Right lobe of liver (tissue), 6 donors: ENCODE measurements around the gene CCDC174. TPM values are rescaled to one million over a fixed set of nuclear protein-coding genes. Genes with fewer than 3 reads are reported as not detected.

Experiments
- ATAC-seq, 4 donors: fragments of 200-7000 bp; cut with Tn5 transposase; one replicate each; pipeline ENCODE4 v1.9.1; 2020; ENCODE audit warnings: mild to moderate bottlenecking in 4 of 4, moderate library complexity in 4 of 4
- DNase-seq, 3 donors: peaks; one replicate each; pipeline ENCODE4 v3.0.0-alpha.2; 2020
- H3K27ac ChIP-seq, 3 donors: fragments of 200-600 bp; one replicate each; pipeline ENCODE4 v1.8.0; 2022
- H3K27me3 ChIP-seq, 2 donors: fragments of 200-600 bp; one replicate each; pipeline ENCODE4 v1.8.0; 2022
- H3K36me3 ChIP-seq, 4 donors: fragments of 200-600 bp; sonication (generic) in 1 of 4; one replicate each; pipeline versions ENCODE4 v1.5.1 to v1.8.0; 2017 to 2022; ENCODE audit warnings: control low read depth in 1 of 4
- H3K4me1 ChIP-seq, 4 donors: fragments of 200-600 bp; sonication (generic) in 1 of 4; one replicate each; pipeline versions ENCODE4 v1.5.1 to v1.8.0; 2017 to 2022; ENCODE audit warnings: control low read depth in 1 of 4
- H3K4me3 ChIP-seq, 3 donors: fragments of 200-600 bp; one replicate each; pipeline ENCODE4 v1.8.0; 2022
- H3K9me3 ChIP-seq, 4 donors: fragments of 200-600 bp; sonication (generic) in 1 of 4; one replicate each; pipeline versions ENCODE4 v1.5.1 to v1.8.0; 2017 to 2022; ENCODE audit warnings: control low read depth in 1 of 4
- CTCF ChIP-seq, 4 donors: fragments of 200-600 bp in 3 of 4; fragments of 450-650 bp in 1 of 4; IDR thresholded peaks; one replicate each; pipeline versions ENCODE4 v1.5.1 to v1.8.0; 2016 to 2022; ENCODE audit warnings: antibody characterized with exemption in 4 of 4, mild to moderate bottlenecking in 2 of 4
- POLR2A ChIP-seq: fragments of 450-650 bp; IDR thresholded peaks from one replicate; pipeline ENCODE4 v1.6.1; 2017; ENCODE audit warnings: antibody characterized with exemption, mild to moderate bottlenecking
- WGBS: methylation state at CpG from one replicate; pipeline ENCODE4 v1.1.6; 2018; ENCODE audit warnings: low coverage, low lambda C conversion rate; ENCODE audit not compliant: insufficient coverage; ENCODE audit errors: missing lambda C conversion rate; 5-methylcytosine and 5-hydroxymethylcytosine counted together
- intact Hi-C, 2 donors: fragments of 100-400 bp; cut with DNase I; formaldehyde crosslinking; loops; one replicate each; pipeline versions ENCODE4 v1.11.2 to v1.14.1; 2022
- total RNA-seq, 6 experiments: library from RNA; depleted of rRNA in 2 of 6; stranded (reverse); fragments of >200 nt in 2 of 6; fragmentation: NEBNext Ultra II Directional in 3 of 6; extraction: Animal tissue kit (Norgen Biotek cat#: 25700) in 3 of 6; gene quantifications; one replicate each; pipeline versions ENCODE4 v1.1.0 to v1.2.4, GENCODE V29; 2016 to 2023
- donor health status: DM: no; HTN: yes; CAD: no.
- donor health status: DM: no; HTN: no; CAD: no.
- donor health status: DM: no; HTN: no; CAD: no.
- donor health status: DM: no; HTN: yes; CAD: no.
- donor health status: DM: no; HTN: yes; CAD: no.

Gene CCDC174
- total RNA-seq, 6 experiments from 2014 or later, result 7.5 to 11.7 (median 10.6) TPM

GRCh38 chr3:14703128-14703750 lies 51.7 kb downstream of the CCDC174 start:
- no peak for TF ChIP-seq CTCF (IDR thresholded peaks at IDR 0.05)
- no peak for TF ChIP-seq POLR2A
- ATAC-seq (no peak), DNase-seq (no peak)
- Histone ChIP-seq H3K36me3 (no peaks in the 10 kb centered on the region), H3K4me1 (peaks cover 0 to 4% (median 0%) of the 10 kb centered on the region in 4 donors), H3K27me3 (no peaks in the 10 kb centered on the region), H3K9me3 (no peaks in the 10 kb centered on the region), H3K27ac (no peak overlapping the region), H3K4me3 (no peak overlapping the region)
- WGBS, result 60% methylated on average over 1 of the region's 9 CpGs
- intact Hi-C loops, result no loop called here

GRCh38 chr3:14703791-14704190 lies 52.2 kb downstream of the CCDC174 start:
- intact Hi-C loops, result no loop called here
- H3K4me3 ChIP-seq, result no peak overlapping the region
- 50% methylated on average over 1 of the region's 3 CpGs for WGBS
- TF ChIP-seq CTCF (IDR thresholded peaks at IDR 0.05) (no peak), POLR2A (no peak)
- H3K36me3 ChIP-seq, result no peaks in the 10 kb centered on the region
- no peaks in the 10 kb centered on the region for H3K4me1 ChIP-seq
- H3K27me3 ChIP-seq, result no peaks in the 10 kb centered on the region
- no peak overlapping the region for H3K27ac ChIP-seq
- ATAC-seq (no peak), DNase-seq (no peak)
- H3K9me3 ChIP-seq, result no peaks in the 10 kb centered on the region

- no peak overlapping the region for H3K27ac ChIP-seq
- no peaks in the 10 kb centered on the region for H3K36me3 ChIP-seq
- intact Hi-C loops, result no loop called here
- H3K4me1 ChIP-seq, result no peaks in the 10 kb centered on the region
- TF ChIP-seq POLR2A, result no peak
- no peak for TF ChIP-seq CTCF (IDR thresholded peaks at IDR 0.05)
- 88% methylated on average over 5 of the region's 5 CpGs for WGBS
- ATAC-seq (no peak), DNase-seq (no peak)
- no peaks in the 10 kb centered on the region for H3K9me3 ChIP-seq
- no peaks in the 10 kb centered on the region for H3K27me3 ChIP-seq
- no peak overlapping the region for H3K4me3 ChIP-seq
These were observed 54.5 kb downstream of the CCDC174 start for GRCh38 chr3:14706096-14706495.

- intact Hi-C loops, result no loop called here
- TF ChIP-seq CTCF (IDR thresholded peaks at IDR 0.05) (no peak), POLR2A (no peak)
- Histone ChIP-seq H3K4me1 (no peaks in the 10 kb centered on the region), H3K9me3 (no peaks in the 10 kb centered on the region), H3K27me3 (no peaks in the 10 kb centered on the region), H3K27ac (no peak overlapping the region), H3K36me3 (no peaks in the 10 kb centered on the region), H3K4me3 (no peak overlapping the region)
- ATAC-seq (no peak), DNase-seq (no peak)
- 42% methylated on average over 1 of the region's 1 CpG for WGBS
These were observed 65.0 kb downstream of the CCDC174 start for GRCh38 chr3:14716591-14716990.

GRCh38 chr3:14717307-14717706 lies 65.7 kb downstream of the CCDC174 start:
- TF ChIP-seq POLR2A, result no peak
- no peaks in the 10 kb centered on the region for H3K9me3 ChIP-seq
- no peak overlapping the region for H3K4me3 ChIP-seq
- H3K36me3 ChIP-seq, result no peaks in the 10 kb centered on the region
- WGBS, result 67% methylated on average over 1 of the region's 1 CpG
- DNase-seq, result no peak
- ATAC-seq, result no peak
- no peak overlapping the region for H3K27ac ChIP-seq
- H3K4me1 ChIP-seq, result no peaks in the 10 kb centered on the region
- intact Hi-C loops, result no loop called here
- no peaks in the 10 kb centered on the region for H3K27me3 ChIP-seq
